ENCODE data around the gene MIOX.

The MIOX gene

DNA sequence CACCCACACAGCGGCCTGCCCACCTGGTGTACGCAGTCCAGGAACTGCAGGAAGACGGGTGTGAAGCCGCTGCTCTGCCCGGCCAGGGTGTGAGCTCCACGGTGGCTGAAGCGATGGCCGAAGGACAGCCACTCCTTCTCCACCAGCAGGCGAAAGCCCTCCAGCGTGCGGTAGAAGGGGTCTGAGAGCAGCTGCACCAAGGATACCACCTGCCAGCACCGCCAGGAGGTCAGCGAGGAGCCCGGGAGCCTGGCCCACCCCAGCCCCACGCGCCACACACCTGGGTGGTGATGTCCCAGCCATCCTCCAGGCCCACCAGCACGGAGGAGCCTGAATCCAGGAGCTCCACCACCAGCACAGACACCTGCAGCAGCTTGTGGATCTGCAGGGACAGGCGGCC lies 31.5 kb upstream of the MIOX start:
- DNase-seq (ENCODE audit: low spot score), result no peak

DNA sequence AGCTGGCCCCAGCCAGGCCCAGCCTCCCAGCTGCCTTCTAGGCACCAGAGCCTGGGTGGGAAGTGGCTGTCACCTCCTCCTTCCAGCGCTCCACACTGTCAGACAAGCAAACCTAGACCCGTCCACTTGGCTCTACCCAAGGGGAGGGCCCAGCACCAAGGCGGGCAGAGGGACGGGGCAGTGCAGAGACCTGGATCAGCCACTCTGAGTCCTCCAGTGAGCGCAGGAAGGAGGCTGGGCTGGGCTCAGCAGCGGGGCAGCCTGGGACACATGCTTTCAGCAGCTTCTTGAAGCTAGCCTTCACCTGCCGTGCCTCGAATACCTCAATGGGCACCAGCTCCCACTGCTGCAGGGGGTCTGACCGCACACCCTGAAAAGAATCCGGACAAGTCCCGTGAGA lies 30.6 kb upstream of the MIOX start:
- no peak for DNase-seq (ENCODE audit: low spot score)

DNA sequence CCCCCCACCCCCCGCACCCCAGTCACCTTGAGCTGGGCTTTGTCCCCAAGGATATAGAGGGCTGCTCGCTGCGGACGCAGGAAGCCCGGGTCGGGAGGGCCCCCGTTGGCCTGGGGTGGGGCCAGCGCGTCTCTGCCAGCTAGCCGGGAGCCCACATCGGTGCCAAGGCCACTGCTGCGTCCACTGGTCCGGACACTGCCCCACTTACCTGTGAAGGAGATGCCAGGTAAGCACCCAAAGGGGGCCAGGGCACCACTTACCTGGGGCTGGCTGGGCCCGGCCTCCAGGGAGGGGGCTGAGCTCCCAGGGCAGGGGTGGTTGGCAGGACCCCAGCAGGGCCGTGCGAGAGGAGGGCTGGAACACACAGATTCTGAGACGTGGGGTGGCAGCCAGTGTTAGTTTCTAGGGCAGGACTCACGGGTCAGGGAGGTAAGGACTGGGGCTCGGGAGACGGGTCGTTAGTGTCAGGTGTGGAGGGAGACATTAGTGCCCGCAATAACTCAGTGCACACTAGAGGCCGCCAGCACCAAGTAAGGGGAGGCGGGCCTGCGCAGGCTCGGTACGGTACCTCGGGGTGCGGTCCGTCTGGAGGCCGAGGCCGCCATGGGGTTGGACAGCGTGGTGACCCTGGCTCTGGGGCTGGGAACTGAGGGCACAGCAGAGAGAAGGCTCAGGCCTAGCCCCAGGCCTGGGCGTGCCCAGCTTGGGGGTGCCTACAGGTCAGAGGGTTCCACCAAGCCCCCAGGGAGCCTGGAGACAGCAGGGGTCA lies 30.0 kb upstream of the MIOX start:
- DNase-seq (ENCODE audit: low spot score), result no peak

DNA sequence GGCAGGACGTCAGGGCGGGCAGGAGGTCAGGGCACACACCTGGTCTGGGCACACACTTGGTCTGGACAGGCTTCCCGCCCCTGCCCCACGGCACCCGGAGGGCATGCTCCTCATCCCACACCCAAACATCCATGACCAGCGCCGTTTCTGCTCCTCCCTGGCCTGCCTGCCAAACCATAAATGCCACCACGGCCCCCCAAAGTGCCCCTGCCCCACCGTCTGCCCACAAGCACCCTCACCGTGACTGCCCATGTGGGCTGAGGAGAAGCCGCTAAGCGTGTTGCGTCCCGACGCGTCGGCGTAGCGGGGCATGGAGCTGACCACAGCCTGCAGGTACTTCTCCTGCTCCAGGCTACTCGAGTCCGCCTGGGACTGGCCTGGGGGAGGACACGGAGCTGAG lies 27.6 kb upstream of the MIOX start:
- DNase-seq (ENCODE audit: low spot score), result no peak

DNA sequence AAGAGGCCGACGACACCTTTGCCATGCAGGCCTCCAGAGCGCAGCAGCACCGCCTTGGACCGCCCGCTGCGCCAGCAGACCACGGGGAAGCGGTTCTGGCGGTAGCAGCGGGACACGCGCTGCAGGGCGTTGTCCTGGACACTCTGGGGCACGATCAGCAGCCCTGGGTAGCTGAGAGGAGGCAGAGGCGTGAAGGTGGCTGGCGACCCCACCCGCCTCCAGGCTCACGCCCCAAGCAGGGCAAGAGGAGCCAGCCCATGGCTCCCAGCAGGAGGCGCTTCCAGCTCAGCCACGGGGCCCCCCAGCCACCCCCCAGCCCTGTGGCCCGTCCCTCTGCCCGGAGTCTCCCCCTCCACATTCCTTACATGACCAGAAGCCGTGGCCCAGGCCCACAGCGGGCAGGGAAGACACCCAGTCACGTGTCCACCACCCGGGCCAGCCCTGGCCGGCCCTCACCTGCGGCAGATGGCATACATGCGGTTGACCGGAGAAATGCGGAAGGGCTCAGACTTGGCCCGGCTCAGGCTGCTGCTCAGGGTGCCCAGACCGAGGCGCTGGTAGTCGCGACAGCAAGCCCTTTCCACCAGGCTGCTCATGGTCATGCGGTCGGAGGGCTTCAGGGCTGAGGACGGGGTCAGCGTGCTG lies 27.0 kb upstream of the MIOX start:
- no peak for DNase-seq (ENCODE audit: low spot score)

DNA sequence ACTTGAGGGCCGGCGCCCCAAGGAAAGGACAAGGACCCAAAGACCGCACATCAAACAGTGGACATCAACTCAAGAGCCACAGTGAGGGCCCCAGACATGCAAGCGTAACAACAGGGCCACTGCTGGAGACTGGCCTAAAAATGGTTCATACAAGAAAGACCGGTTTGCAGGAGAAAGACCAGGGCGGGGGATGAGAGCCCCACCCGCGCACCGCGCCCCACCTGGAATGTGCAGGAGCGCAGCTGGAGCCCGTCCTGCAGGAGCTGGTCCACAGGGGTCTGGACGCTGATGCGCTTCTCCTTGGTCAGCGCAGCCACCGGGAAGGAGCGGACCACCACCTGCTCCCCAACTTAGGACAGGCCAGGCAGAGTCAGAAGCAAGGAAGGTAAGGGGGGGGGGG lies 25.7 kb upstream of the MIOX start:
- no peak for DNase-seq (ENCODE audit: low spot score)

DNA sequence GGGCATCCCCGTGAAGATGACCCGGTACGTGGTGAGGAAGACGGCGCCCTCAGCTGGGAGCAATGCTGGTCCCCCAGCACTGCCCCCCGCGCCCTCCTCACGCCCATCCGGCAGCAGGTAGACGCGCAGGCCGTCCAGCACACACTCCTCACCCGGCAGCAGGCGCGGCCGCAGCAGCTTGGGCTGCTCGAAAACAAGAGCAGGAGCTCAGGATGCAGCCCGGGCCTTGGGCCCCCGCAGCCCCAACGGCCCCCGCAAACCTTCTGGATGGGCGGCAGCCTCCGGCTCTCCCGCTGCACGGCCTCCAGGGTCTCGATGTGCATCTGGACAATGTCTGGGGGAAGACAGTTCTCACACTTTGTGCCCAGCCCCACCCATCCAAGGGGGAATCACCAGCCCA lies 25.1 kb upstream of the MIOX start:
- DNase-seq (ENCODE audit: low spot score), result no peak

DNA sequence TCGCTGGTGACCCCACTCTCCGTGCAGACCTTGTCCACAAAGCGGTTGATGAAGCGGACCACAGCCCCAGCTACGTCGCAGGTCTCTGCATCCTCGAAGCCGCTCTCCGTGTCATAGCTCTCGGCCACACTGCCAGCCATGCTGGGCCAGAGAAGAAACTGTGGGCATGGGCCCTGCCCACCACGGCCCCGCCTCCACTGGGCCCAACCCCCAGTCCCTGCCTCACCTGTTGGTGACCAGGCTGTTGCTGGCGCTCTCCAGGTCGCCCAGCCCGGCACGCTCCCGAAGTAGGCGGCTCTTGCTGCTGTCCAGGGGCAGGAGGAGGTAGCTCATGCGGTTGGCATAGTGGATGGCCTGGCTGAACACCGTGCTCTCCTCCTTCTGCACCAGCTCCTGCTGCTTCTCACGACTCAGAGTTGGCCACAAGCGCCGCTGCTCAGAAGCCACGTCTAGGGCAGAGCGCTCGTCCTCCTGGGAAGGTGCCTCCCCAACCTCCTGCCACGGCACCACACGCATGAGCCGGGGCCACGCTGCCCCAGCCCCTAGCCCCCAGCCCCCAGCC lies 24.6 kb upstream of the MIOX start:
- no peak for DNase-seq (ENCODE audit: low spot score)

DNA sequence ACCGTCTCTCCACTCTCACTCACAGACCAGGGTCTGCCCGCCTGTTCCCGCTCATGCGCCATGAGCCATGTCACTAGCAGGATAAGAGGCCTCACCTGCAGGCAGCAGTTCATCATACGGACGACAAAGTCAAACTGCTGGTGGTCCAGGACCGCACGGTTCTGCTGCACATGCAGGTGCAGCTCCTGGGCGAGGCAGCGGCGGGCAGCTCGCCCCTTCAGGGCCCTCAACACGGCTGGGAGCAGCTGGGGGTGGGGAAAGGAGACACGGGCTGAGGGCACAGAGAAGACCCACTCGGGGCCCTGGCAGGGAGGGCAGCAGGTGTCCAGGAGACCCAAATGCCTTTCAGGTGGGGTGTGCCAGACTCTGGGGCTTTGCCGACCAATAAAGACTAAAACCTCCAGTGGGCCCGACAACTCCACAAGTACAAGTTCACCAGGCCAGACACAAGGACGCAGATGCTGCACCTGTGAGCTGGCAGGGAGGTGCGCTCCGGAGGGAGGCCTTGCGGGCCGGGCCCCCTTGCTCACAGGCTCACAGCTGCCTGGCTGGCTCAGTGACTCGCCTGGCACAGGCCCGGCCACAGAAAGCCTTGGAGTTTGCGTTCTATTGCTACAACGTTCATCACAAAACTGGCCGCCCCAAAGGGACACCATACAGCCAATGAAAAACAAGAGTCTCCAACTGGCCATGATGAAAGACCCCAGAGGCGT lies 23.3 kb upstream of the MIOX start:
- DNase-seq (ENCODE audit: low spot score), result no peak

DNA sequence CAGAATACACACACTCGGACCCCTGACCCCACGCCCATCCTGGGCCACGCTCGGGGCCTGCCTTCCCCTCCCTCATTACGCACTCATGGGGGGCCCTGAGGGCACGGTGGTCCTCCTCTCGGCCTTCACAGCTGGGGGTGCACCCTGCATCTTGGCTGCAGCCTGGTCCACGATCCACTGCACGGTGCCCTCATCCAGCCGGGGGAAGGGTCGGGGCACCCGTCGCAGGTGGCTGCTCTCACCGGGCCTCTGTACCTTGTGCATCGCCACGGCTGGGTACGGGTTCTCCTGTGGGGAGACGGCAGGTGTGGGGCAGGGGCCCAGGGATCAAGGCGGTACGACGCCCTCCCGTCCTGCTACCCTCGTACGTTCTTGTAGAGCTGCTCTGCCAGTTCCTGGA lies 22.2 kb upstream of the MIOX start:
- no peak for DNase-seq (ENCODE audit: low spot score)

DNA sequence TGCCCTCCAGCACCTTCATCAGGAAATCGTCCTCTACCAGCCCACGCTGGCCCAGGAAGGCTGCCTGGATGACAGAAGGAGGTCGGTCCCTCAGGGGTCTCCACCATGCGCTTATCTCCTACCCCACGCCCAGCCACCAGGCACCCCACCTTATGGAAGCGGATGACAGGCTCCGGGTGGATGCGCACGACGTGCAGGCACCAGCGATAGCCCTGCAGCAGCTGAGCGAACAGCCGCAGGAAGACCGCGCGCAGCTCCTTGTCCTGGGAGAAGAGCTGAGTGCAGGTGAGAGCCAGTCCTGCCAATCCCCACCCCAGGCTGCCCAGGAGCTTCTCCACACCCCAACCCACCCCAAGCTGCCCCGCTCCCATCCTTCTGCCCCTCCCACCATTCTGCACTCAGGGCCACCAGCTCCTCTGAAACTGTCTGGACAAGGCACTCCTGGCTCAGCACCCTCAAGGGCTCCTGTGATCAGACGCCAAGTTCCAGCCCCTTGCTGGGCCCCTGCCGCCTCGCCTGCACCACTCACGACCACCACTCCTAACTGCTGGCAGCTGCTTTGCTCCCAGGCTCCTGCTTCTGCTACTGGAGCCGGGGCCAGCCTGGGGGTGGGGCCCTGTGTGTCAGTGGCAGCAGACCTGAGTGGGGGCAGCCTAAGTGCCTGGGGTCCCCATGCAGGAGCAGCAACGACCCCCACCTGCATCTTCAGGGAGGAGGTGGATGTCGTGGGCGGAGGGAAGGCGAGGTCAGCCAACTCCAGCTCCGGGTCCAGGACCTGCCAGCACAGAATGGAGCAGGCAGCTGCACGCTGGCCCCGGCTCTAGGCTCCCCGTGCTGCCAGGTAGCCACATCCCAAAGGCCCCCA lies 21.4 kb upstream of the MIOX start:
- no peak for DNase-seq (ENCODE audit: low spot score)

DNA sequence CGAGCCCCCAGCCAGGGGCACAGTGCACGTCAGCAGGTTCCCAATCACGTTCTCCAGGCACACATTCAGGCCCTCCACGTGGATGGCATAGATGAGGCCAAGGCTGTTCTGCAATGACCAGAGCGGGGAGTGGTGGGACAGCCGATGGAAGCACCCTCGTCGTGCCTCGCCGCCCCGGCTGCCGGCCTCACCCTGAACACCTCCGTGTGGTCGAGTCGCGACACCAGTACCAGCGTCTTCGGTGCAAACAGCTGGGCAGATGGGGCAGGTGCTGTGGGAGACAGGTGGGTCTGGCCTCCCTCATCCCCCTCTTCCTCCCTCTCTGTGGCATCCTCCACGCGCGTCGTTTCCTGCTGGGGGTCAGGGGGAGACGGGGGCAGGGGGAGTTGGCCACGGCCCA lies 19.3 kb upstream of the MIOX start:
- no peak for DNase-seq (ENCODE audit: low spot score)

DNA sequence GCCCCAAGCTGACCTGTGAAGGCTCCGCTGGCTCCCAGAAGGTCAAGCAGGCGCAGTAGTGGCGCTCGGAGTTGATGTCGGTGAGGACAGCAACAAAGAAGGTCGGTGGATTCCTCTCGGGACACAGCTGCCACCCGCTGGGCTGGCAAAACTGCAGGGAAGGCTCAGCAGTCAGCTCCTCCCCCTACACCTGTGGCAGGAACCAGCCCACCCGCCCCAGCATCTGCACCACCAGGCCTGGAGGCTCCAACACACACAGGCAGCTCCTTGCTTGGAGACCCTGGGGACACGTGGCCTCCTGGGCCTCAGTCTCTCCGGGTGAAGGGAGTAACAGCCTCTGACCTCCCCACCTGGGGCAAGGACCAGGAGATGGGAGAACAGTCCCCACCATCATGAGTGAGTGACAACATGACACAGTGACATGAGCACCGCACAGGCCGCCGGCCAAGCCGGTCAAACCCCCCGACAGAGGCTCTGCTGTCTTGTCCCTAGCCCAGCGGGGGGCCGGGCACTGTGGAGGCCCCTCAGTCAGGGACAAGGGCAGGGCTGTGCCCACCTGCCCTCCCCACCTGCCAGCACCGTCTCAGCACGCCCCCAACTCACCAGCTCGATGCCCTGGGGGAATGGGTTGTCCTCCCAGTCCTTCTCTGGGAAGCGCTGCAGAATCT lies 18.8 kb upstream of the MIOX start:
- DNase-seq (ENCODE audit: low spot score), result no peak

DNA sequence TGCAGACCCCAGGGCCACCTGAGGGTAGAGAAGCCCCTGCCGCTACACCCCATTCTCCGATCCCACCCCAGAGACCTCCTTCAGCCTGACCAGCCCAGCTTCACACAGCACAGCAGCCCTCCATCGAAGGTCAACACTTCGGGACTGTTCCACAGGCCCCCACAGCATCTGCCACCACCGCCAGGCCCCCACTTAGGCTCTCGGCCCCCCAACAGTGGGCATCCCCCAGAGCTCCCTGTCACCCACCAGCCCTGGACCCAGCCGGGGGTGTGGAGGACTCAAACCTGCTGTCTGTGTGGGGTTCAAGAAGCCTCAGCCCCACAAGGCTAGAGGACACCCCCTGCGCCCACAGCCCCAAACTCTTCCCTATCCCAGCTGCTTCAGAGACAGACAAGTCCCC lies 18.0 kb upstream of the MIOX start:
- no peak for DNase-seq (ENCODE audit: low spot score)

DNA sequence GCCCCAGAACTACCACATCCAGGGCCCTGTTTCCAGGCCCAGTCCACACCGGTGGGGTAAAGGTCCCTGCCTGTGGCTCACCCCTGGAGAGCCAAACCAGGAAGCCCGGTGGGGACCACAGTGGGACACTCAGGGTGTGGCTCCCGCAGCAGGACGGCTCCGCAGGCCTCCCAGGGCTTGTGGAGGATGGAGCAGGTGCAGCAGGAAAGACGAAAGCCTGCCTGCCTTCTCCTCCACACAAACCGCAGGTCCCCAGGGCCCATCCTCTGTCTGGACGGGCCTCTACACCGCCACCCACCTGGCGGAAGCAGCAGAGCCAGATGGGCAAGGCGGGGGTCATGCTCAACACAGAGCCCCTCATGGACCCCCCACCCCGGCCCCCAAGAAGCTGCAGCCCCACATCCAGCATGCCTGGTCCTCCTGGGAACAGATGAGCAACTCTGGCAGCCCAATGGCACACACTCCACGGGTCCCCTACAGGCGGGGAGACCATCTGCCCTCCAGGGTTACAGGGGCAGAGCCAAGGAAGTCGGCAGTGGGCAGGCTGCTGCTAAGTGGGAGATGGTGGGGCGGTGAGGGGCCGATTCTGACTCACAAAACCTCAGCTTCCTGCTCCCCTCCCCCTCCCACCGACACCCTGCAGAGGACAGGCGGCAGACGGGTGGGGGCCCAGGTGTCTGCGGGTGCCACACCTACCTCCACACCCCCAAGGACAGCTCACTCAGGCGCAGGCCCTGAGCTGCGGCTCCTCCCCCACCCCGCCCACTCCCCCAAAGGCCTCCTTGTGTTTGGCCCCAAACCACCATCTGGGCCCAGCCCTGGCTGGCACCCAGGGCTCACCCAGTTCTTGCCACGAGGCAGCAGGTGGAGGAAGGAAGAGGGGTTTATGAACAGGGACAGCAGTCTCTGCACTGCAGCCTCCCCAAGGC lies 17.0 kb upstream of the MIOX start:
- peak; percentile 81 for DNase-seq (ENCODE audit: low spot score)

DNA sequence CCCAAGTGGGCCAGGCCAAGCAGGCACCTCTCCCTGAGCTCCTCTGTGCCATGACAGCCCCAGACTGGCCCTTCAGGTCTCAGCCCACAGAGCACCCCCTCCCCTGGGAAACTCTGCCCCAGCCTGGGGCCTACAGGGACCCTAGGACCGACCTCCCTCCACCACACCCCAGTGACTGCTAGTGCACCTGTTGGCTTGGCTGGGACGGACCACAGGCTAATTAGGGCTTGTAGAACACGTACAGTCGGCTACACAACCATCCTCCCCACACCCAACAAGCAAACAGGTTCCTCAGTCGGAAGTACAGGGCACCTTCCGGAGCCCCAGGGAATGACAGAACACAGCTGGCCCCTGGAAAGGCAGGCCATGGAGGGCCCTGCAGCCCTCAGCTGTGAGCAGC lies 16.2 kb upstream of the MIOX start:
- DNase-seq (ENCODE audit: low spot score), result no peak

DNA sequence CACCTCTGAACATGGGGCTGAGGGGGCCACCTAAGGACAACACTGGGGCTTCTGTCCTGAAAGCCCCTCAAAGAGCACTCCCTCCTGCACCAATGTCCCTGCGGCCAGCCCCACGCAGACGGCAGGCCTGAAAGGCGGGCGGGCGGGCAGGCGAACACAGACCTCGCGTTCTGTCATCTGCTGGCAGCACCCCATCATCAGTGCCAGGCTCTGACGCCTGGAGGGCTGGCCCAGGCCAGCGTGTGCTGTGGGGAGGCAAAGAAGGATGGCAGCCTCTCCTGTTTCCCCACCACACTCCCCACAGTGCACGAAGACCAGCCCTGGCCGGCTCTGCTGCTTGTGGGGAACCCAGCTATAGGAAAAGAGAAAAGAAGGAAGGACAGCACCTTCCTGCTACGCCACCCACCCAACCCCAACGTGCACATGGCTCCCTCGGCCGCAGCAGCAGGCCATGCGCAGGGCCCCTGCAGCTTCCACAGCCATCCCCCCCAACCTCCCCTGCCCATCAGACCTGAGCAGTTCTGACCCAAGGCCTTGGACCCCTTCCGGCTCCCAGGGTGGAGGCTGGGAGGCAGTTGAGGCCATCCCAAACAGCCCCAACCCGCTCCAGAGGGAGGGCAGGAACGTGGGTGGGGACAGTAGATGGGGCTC lies 15.3 kb upstream of the MIOX start:
- DNase-seq (ENCODE audit: low spot score), result no peak

DNA sequence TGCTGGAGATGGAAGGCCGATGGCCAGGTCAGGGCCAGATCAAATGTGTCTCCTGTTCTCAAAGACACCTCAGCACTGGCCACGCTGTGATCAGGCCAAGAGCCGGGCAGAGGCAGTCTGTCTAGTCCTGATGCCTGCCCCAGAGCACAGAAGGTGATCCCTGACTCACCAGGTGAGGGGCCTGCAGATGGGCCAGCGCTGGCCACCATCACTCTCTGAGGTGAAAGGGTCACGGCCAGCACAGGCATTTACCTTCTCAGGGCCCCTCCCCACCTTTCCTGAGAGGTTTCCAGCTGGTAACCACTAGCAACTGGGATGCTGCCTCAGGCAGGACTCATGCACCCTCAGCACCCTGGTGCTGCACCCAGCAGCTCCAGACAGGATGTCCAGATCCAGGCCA lies 14.7 kb upstream of the MIOX start:
- DNase-seq (ENCODE audit: low spot score), result no peak

DNA sequence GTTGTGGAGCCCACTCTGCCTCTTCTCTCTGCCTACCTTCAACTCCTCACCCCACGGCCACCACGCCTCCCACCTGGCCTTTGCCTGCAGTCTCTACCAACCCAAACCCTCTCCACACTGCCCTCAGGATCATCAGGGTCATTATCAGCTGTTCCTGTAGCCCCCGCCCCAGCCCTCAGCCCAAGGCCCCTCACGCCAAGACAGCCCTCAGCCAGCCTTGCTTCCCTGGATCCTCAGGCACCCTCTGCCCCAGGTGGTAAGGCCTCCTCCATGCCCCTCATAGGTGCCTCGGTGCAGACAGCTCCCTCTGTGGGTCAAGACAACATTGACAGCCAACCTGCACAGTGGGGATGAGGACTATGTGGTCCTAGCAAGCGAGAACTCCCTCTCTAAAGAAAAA lies 13.6 kb upstream of the MIOX start:
- no peak for DNase-seq (ENCODE audit: low spot score)

All from LoVo (cell line).